ENCODE results near the gene C1orf159. TPM values are rescaled to one million over a fixed set of nuclear protein-coding genes. Genes with fewer than 3 reads are reported as not detected.

The C1orf159 gene
- polyA plus RNA-seq, 3 donors, result 16.3 to 19.9 (median 18.2) TPM

DNA sequence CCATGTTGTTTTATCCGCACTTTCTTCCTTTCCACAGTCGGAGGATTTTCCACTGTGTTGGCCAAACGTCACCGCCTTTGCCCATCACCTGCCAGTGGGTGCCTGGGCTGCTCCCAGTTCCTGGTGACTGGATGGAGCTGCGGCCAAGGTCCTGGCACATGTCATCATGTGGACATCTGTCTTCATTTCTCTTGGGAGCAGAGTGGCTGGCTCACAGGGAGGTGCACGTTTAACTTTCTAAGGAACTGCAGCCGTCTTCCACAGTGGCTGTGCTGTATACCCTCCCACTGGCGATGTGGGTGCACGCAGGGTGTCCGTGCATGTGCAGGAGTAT, 22.3 kb downstream of the C1orf159 start:
- no peak for DNase-seq

DNA sequence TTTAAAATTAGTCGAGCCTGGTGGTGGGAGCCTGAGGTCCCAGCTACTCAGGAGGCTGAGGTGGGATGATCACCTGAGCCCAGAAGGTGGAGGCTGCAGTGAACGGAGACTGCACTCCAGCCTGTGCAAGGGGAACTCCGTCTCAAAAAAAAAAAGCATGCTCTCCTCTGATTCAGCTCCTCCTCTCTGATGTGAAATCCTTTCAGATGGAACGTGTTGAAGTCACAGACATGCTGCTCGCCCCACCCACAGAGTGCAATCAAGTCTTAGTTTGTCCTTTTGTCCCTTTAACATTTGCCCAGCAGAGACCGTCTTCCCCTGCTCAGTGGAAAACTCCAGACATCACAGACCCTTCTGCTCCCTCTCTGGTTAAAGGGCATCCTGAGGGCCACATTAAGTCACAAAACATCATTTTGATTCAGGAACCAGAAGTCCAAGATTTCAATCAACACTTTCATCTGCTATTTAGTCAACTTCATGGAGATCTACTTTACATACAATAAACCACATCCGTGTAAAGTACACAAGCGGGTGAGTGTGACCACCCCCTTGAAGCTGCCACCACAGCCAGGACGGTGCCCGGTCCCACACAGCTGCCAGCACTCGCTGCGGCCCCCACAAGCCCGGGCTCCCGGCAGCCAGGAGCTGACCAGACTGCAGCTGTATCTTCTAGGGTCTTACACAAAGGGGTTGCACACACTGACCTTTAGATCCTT, 22.8 kb downstream of the C1orf159 start:
- DNase-seq, result no peak

DNA sequence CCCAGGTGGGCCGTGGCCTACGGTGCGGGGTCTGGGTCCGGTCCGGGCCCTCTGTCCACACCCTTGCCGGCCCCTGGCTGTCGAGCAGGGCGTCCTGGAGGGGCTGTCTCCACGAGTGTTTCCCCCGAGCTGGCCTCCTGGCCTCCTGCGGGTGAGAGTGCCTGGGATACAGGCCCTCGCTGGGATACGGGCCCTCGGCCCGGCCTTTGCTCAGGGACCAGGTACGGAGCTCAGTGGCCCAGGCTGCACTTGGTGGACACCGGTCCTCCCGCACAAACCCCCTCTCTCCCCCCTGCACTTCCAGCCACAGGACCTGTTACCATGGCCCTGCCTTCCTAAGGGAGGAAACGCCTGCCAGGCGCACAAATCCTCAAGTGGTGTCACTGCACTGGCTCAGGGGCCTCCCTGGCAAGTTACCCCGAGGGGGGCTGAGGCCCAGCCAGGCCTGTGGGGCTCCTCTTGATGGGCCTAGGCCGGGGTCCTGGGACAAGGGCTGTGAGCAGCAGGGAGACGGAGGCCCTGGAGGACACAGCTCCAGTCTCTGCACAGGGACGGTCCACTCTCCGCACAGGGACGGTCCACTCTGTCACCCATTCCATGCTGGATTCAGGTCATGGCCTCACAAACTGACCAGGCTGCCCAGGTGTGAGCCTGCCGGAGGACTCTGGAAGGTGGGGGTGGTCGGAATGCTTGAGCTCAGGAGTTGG, 23.6 kb downstream of the C1orf159 start:
- DNase-seq, result no peak

DNA sequence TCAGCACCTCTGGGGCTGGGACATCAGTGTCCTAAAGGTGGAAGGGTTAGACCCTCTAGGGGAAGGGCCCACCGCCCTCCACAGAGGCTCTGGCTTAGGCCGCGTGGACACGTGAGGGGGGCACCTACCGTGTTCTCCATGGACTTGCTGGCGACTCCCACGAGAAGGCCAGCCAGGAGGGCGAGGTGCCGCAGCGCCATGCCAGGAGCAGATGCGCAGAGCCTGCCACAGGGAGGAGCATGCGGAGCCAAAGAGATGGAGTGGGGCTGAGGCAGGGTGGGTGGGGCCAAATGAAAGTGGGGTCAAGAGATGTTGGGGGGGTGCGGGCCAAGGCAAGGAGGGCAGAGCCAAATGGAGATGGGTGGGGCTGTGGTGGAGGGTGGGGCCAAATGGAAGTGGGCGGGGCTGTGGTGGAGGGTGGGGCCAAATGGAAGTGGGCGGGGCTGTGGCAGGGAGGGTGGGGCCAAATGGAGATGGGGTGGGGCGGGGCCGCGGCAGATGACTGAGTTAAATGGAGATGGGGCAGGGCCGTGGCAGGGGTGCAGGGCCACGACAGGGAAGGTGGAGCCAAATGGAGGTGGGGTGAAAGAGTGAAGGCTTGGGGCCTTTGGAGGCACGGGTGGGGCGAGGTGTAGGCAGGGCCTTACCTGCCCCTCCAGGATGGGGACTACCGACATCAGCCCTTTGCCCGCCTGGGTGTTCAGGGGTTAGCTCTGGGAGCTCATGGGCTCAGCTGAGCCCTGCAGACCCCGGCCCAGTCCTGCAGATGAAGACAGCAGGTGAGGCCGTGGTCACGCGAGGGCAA, 24.3 kb downstream of the C1orf159 start:
- DNase-seq, result no peak

DNA sequence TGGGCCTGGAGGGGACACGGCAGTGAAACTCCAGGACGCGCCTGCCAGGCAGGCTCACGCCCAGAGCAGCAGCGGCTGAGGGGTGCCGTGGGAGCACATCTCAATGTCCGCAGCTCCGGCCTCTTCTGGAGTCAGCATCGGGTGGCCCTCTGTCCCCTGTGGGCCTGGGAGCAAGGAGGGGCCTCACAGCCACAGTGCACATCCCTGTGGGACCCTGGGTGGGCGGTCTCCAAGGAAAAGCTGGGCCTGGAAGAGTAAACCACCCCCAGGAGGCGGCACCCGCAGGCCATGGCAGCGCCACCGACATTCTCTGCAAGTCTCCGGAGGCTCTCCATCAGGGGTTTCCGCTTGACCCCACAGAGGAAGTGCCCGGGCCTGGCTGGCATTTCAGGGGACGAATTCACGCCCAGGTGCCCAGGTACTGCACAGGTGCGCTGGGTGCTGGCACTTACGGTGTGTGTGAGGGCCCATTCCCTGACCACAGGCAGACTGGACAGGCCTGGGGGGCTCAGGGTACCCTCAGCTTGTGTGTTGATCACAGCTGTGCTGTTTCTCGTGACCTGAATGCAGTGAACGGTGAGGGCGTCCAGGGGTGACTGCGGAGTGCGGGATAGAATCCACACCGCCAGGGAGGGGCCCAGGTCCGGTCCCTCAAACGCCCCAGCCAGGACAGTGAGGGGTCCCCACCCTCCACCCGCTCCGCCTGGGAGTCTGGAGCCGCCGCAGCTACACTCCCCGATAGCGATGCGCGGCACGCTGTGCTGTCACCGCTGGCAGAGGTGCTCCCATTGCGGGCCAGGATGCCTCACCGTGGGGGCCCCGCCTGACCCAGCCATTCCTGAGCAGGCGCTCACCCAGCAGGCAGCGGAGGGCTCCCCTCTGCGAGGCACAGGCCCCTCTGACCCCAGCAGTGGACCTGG, 25.2 kb downstream of the C1orf159 start:
- DNase-seq, result no peak

DNA sequence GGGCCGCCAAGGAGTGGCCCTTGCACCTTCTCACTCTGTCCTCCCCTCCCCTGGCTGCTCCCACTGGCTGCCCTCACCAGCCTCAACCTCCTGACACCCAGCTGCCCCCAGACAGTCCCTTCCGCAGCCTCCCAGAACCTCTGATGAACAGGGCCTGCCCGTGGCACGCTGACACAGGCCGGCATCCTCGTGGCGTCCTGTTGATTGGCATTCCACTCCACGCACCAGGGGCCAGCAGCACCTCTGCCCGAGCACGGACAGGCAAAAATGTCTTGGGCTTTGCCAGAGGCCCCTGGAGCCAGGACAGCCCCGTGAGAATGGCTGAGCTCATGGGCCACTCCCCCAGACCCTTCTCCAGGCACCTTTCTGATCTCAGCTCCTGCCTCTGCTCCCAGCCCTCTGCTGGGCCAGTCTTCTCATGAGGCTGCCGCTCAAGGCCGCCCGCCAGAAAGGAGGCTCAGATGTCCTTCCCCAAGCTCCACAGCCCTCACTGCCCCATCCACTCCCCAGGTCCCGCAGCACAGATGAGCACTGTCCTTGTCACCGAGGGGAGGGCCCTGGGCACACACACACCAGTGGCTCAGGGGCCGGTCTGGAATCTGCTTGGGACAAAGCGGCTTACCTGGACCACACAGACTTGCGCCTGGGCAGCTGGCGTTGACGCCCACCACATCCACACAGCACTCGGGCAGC, 26.0 kb downstream of the C1orf159 start:
- no peak for DNase-seq

DNA sequence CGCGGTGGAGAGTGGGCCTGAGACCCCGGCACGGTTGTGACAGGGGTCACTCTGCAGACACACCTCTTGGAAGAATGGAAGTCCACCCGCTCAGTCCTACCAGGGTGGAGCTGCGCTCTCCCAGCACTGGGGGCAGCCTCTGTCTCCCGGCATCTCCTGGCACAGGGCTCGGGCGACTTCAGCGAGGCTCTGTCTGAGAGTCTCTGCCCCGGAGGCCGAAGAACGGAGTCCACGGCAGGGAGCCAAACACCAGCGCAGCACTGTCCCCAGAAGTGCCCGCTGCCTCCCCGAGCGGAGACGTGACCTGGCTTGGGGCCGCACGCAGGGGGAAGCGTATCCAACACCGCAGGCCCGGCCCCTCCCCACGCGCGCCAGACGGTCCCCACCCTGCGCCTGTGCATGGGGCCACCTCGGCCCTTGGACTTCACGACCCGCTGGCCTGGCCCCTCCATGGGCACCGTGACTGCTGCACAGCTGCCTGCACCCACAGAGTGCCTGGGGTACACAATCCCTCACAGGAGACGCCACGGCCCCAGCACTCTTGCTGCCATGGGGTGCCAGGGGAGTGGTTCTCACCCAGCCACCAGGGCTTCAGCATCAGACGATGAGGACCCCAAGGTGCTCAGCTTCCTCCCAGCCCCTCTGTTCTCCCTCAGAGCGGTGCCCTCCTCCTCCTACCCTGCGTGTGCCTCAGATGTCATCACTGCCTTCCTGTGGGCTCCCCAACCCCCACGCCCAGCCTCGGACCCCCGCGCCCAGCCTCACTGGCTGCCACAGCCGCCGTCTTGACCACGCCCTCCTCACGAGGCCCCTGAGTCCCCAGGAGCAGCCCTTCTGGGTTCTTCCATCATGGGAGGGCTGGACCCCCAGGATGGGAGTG, 26.8 kb downstream of the C1orf159 start:
- no peak for DNase-seq

DNA sequence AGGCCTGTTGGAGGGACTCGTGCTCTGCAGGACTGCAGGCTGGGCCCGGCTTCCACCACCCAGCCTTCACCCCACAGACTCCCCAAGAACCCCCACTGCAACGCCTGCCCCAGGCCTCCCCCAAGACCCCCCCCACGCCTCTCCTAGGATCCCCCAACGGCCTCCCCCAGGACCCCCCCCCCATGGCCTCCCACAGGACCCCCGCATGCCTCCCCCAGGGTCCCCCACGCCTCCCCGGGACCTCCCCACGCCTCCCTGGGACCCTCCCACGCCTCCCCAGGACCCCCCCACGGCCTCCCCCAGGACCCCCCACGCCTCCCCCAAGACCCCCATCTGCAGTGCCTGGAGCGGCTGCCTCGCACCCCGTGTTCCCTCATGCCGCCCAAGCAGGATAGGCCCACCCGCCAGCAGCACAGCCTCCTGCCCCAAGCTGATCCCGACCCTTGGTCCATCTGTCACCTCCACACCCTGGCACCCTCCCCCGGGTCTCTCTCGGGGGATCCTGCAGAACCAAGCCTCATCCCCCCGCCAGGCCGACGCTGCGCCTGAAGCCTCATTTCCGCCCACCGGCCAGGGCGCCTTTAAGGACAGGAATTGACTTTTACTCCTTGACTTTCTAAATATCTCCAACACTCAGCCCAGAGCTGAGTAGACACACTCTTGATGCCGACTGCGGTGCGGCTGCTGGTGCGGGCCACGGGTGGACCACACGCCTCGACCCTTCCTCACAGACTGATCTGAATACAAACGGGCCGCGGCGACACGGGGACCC, 27.7 kb downstream of the C1orf159 start:
- no peak for DNase-seq

DNA sequence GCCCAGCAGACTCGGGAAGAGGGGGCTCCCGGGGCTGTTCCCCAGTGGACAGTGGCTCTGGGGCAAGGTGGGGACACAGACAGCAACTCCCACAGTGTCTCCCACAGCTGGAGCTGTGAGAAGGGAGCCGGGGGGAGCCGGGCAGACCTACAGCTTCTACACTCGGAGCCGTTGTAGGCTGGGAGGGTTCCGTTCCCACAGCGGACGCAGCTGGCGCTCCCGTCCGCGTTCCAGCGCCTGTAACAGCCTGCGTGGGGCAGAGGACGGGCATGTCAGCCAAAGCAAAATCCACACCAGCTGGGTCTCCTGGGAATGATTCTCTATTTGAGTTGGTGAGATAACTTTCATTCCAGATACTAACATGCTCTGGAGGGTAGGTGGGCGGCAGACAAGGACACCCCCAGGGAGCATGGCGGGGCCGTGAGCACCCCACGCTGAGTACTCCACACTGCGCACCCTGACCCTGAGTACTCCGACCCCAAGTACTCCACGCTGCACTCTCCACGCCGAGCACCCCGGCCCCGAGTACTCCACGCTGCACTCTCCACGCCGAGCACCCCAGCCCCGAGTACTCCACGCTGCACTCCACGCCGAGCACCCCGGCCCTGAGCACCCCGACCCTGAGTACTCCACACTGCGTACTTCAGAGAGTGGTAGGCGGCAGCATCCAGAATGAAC, 28.4 kb downstream of the C1orf159 start:
- no peak for DNase-seq

DNA sequence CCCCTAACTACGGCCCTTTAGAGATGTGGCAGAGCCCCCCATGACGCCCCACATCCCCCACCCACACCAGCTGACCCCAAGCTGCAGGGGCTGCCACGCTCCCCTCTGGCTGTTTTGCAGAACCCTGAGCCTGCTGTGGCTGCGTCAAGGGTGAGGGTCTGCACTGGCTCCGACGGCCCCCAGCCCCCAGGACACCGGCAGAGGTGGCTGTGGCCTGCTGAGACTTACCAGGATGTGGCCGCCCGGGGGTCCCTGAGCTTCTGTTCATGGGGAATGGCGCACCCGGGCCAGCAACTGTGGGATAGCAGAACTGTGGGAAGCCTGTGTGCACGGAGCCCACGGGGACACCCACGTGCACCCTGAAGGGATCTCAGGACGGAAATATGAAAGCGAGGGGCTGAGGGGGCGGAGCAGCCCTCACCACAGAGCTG, 29.0 kb downstream of the C1orf159 start:
- no peak for DNase-seq

DNA sequence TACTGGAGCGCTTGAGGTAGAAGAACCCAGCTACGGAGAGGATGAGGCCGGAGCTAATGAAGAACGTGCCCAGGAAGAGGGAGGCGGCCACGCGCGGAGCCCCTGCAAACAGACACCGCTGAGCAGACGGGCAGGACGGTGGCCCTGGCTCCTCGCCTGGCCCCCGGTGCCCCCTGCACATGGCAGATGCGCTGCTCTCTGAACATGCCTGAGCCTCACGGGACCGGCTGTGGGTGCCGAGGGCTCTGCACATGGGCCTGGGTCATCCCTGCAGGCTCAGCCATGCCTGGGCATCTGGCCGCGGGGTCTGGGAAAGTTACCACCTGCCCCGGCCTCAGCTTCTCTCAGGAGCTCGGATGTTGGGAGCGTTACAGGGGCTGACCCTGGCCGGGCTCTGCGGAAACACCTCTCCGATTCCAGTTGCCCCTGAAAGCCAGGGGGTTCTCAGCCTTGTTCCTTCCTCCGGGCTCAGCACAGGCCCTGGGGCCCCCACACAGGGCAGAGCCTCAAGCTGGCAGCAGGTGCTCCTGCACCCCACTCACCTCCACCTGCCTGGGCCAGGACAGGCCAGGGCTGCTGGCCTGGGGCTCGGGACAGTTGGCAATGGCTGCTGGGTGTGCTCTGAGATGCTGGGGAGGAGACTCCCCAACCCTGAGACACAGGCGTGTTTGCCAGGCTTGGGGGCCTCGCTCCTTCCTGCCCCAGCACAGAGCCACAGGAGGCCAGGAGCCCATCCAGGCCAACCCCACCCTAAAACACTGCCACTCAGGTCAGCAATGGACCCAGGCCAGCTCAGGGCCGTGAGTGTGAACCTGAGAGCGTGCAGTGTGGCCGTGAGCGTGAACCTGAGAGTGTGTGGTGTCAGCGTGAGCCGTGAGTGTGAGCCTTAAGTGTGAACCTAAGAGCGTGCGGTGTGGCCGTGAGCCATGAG, 29.7 kb downstream of the C1orf159 start:
- no peak for DNase-seq

DNA sequence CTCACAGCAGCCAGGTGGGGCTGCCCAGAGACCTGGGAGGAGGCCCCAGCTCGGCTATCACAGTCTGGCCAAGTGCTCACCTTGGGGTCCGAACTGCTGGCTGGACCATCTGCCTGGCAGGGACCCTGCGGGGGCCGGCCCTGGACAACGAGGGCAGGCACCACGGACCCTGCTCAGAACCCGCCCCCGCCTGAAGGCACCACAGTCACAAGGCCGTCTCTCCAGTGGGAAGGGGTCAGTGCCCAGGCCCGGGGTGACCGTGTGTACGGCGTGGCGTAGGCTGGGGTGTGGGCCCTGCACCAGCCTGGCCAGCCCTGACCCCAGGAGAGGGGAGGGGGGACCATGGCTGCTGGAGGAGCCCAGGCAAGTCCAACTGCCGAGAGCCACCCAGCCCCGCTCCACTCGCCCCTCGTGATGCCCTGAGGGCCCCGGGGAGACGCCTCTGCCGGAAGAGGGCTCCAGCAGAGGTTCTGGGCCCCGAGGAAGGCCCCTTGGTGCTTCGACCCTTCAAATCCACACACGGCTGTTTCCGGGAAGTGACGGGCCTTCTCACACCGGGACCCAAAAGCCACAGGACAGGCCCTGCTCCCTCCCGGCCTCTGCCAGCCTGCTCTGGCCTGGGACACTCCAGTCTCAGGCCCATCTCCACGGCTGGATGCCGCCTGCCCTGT, 30.6 kb downstream of the C1orf159 start:
- DNase-seq, result no peak

DNA sequence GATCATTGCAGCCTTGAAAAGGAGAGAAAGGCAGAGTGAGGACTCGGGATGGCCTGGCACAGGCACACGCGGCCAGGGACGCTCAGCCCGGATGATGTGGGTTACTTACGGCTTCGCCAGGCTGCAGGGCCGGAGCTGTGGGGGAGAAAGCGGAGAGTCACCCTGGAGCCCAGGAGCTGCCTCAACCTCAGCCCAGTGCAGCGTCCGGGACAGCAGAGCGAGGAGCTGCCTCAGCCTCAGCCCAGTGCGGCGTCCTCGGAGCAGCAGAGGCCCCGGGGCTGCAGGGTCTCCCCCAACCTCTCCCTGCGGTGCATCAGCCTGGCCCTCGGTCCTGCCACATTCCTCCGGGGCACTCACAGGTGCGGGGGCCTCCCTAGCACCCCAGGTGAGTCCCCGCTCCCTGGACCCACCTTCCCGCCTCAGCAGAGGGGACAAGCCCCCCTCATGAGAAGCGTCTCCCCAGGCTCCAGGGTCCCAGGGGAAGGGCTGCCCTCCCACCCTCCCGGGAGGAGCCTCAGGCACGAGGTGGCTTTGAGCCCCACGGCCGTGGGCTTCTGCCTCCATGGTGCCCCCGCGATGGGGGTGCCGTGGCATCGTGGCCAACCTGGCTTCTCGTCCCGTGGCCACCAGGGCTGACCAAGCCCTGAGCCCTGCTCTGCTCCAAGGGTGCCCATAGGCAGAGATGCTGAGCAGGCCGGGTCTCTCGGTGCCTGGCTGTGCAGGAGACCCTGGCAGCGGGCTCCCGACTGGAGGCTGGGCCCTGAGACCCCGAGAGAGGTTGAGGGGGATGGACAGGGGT, 31.3 kb downstream of the C1orf159 start:
- no peak for DNase-seq

DNA sequence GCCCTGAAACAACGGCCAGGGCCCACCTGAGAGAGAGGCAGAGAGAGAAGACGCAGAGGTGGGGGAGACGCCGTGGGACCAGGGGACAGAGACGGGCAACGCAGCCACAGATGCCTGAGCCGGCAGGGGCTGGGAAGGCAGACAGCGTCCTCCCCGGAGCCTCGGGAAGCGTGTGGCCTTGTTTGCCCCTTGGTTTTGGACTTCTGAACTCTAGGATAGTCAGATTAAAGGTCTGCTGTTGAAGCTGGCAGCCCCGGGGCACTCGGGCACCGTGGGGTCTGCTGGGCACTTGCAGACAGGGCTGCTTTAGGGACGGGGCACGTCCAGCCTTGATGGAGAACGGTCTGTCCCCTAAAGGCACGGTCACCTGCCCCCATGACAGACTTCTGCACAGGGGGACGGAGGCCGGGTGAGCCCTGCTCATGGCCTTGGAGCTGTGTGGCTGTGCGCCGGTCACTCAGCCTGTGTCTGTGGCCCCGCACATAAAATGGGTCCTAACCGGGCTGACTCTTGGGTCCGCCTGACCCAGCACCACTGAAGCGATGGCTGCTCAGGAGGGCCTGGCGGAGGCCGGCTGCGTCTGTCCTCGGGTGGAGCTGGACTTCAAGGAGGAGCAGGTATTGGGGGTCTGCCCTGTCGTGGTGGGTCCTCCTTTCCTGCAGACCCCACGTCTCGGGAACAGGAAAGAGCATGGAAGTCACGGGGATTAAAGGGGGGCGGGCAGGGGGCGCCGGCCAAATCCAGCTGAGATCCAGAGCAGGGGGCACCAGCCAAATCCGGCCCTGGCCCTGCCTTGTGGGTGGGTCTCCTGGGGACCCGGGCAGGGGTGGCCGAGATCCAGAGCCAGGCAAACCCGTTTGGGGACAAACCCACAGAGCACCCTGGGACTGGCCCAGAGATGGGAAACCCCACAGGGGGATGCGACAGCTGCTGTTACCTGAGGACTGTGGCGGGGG, 32.2 kb downstream of the C1orf159 start:
- no peak for DNase-seq

All from renal pelvis (tissue), 4 donors.